Hepatocyte (in vitro differentiated cells): ENCODE measurements around the gene ARL13B.

ENCODE experiments used
- CTCF ChIP-seq: fragments of 200-600 bp; sonication (generic); IDR thresholded peaks from 2 replicates; pipeline ENCODE4 v1.5.1; 2016; ENCODE audit warnings: antibody characterized with exemption, mild to moderate bottlenecking; ENCODE audit not compliant: poor library complexity
- EZH2 ChIP-seq: fragments of 200-600 bp; sonication (generic); IDR thresholded peaks from 2 replicates; pipeline ENCODE4 v1.6.1; 2016; ENCODE audit warnings: antibody characterized with exemption, mild to moderate bottlenecking, borderline replicate concordance

GRCh38 chr3:93979850-93980676, at the start of gene ARL13B:
- no peak for TF ChIP-seq EZH2
- no peak for TF ChIP-seq CTCF
